Upper lobe of left lung (tissue), 4 donors: ENCODE data around the gene GNPAT.

Experiments
- CTCF ChIP-seq, 6 experiments: fragments of 450-650 bp in 4 of 6; fragments of 200-600 bp in 2 of 6; sonication (generic) in 2 of 6; IDR thresholded peaks; one replicate each; pipeline ENCODE4 v1.5.1; 2016 to 2019; ENCODE audit warnings: antibody characterized with exemption in 6 of 6
- POLR2A ChIP-seq, 4 donors: fragments of 450-650 bp; IDR thresholded peaks; one replicate each; pipeline ENCODE4 v1.5.1; 2016 to 2017; ENCODE audit warnings: antibody characterized with exemption in 4 of 4, mild to moderate bottlenecking in 2 of 4

DNA sequence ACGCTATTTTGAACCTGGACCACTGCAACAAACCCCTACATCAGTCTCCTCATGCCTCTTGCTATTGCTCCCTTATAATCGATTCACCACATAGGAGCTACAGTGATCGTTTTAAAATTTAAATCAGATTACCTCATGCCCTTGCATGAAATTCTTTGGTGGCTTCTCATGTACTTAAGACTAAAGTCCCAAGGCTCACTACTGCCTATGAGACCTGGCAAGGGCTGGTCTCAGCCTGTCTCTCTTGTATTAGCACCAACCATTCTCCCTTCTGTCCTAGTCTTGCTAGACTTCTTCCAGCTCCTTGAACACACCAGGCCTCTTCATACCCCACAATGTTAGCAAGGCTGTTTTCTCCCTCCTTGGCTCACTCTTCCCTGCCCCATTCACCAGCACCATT is 6.5 kb upstream of the GNPAT start:
- TF ChIP-seq CTCF (IDR thresholded peaks at IDR 0.05) (no peak), POLR2A (IDR thresholded peaks at IDR 0.05) (no peak)
